Endothelial cell of umbilical vein (primary cell): ENCODE measurements around the gene PNMA1.
A peak's percentile ranks its signal among the peaks of the same experiment; 100 is the strongest.

ENCODE experiments used
- EZH2 ChIP-seq: IDR thresholded peaks from 2 replicates; pipeline ENCODE4 v1.6.1; 2012; ENCODE audit warnings: borderline replicate concordance, low read depth, mild to moderate bottlenecking, moderate library complexity, low read length, inconsistent platforms; ENCODE audit not compliant: severe bottlenecking
- TF ChIP-seq, protein P1 (sequence below), 2 donors: IDR thresholded peaks; 1 replicate in 1 of 2; 2 replicates in 1 of 2; pipeline ENCODE4 v1.5.1; 2011; ENCODE audit warnings: low read length in 2 of 2, mild to moderate bottlenecking in 2 of 2, moderate library complexity in 2 of 2, control low read depth in 1 of 2, inconsistent platforms in 1 of 2, low read depth in 1 of 2; ENCODE audit not compliant: insufficient read depth in 1 of 2; ENCODE audit errors: extremely low read depth in 1 of 2

DNA sequence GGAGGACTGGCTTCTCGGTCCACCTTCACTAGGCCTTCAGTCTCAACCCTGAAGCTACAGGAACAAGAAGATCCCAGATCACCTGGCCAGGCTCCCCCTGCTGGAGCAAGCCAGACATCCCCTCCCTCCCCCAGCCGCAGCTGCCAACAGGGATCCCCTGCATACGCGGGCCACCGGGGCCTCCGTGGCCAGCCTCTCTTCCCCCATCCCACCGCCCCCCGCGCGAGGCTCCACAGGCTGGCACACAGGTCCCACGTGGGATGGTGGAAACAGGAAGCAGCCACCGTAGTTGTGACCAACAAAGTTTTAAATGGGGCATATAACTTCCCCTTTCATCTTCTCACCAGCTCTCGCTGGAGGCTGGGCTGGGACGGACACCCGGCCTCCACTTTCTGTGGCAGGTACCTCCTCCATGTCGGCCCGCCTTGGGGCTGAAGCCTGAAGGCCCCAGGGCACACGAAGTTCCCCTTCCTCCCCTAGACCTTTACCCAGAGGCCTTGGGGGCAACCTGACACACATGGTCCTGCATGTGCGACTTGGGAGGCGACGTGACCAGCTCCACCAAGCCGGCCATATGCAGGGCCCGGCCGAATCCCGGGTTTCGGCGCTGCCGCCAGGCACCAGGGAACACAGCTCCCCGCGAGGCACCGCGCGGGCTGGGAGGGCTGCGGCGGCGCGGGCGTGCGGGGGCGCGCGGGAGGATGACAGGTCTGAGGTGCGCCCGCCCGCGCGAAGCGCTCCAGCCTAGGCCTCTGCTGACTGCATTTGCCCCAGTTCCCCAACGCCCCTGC is 44.4 kb upstream of the PNMA1 start:
- TF ChIP-seq, protein P1, sequence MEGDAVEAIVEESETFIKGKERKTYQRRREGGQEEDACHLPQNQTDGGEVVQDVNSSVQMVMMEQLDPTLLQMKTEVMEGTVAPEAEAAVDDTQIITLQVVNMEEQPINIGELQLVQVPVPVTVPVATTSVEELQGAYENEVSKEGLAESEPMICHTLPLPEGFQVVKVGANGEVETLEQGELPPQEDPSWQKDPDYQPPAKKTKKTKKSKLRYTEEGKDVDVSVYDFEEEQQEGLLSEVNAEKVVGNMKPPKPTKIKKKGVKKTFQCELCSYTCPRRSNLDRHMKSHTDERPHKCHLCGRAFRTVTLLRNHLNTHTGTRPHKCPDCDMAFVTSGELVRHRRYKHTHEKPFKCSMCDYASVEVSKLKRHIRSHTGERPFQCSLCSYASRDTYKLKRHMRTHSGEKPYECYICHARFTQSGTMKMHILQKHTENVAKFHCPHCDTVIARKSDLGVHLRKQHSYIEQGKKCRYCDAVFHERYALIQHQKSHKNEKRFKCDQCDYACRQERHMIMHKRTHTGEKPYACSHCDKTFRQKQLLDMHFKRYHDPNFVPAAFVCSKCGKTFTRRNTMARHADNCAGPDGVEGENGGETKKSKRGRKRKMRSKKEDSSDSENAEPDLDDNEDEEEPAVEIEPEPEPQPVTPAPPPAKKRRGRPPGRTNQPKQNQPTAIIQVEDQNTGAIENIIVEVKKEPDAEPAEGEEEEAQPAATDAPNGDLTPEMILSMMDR (IDR thresholded peaks at IDR 0.05; ENCODE audit: extremely low read depth in 1 of 2, insufficient read depth in 1 of 2, low read depth in 1 of 2, low read length in 2 of 2), result peak; percentile 59 to 83
- TF ChIP-seq EZH2, result no peak
